Esophagus squamous epithelium (tissue), 5 donors: Measurements from ENCODE around the gene NDST1. TPM values are rescaled to one million over a fixed set of nuclear protein-coding genes. Genes with fewer than 3 reads are reported as not detected.

ENCODE experiments used
- DNase-seq: peaks from one replicate; lab custom pipeline; 2025; lab: John Stamatoyannopoulos, UW
- H3K27ac ChIP-seq, 4 donors: fragments of 200-600 bp; sonication (generic); one replicate each; pipeline ENCODE4 v1.5.1; 2016 to 2019; ENCODE audit warnings: mild to moderate bottlenecking in 1 of 4
- H3K27me3 ChIP-seq, 4 donors: fragments of 200-600 bp; sonication (generic); 1 replicate in 3 of 4; 2 replicates in 1 of 4; pipeline versions ENCODE4 v1.5.1 to v1.6.0; 2017 to 2021; ENCODE audit warnings: antibody characterized with exemption in 1 of 4
- H3K36me3 ChIP-seq, 3 donors: fragments of 200-600 bp; sonication (generic); one replicate each; pipeline ENCODE4 v1.5.1; 2016 to 2019
- H3K4me1 ChIP-seq, 3 donors: fragments of 200-600 bp; sonication (generic); one replicate each; pipeline ENCODE4 v1.5.1; 2017 to 2019
- H3K4me3 ChIP-seq, 4 donors: fragments of 200-600 bp; sonication (generic); 1 replicate in 3 of 4; 2 replicates in 1 of 4; pipeline ENCODE4 v1.5.1; 2016 to 2019; ENCODE audit warnings: mild to moderate bottlenecking in 2 of 4, moderate library complexity in 1 of 4
- H3K9me3 ChIP-seq, 3 donors: fragments of 200-600 bp; sonication (generic); one replicate each; pipeline ENCODE4 v1.5.1; 2016 to 2019
- CTCF ChIP-seq, 6 experiments: fragments of 450-650 bp in 4 of 6; fragments of 200-600 bp in 2 of 6; sonication (generic) in 2 of 6; IDR thresholded peaks; one replicate each; pipeline ENCODE4 v1.5.1; 2016 to 2019; ENCODE audit warnings: antibody characterized with exemption in 6 of 6, mild to moderate bottlenecking in 4 of 6, moderate library complexity in 4 of 6
- POLR2A ChIP-seq, 4 donors: fragments of 450-650 bp; IDR thresholded peaks; one replicate each; pipeline ENCODE4 v1.6.1; 2017; ENCODE audit warnings: antibody characterized with exemption in 4 of 4, mild to moderate bottlenecking in 4 of 4, moderate library complexity in 3 of 4
- WGBS, 2 donors: methylation state at CpG; one replicate each; pipeline ENCODE4 v1.1.5; 2018; 5-methylcytosine and 5-hydroxymethylcytosine counted together
- intact Hi-C: fragments of 100-400 bp; cut with DNase I; formaldehyde crosslinking; loops from one replicate; pipeline ENCODE4 v1.15.0; 2022
- total RNA-seq, 4 donors: library from RNA; depleted of rRNA; stranded (reverse); fragments of >200 nt; gene quantifications; one replicate each; pipeline ENCODE4 v1.1.0, GENCODE V29; 2016
- donor health status: DM: yes; HTN: yes; CAD: no.

Gene NDST1
- total RNA-seq, 4 donors from 2014 or later = 76.5 to 205 (median 118) TPM

GRCh38 chr5:150491876-150492275 lies 16.1 kb upstream of the NDST1 start:
- H3K9me3 ChIP-seq = no peaks in the 10 kb centered on the region
- H3K4me1 ChIP-seq = peaks cover 69 to 98% (median 80%) of the 10 kb centered on the region in 3 donors
- peak overlapping the region; percentile 93 to 99 (median 98) for H3K27ac ChIP-seq
- no peak overlapping the region for H3K4me3 ChIP-seq
- H3K36me3 ChIP-seq = peaks cover 0 to 5% (median 0%) of the 10 kb centered on the region in 3 donors
- intact Hi-C loops = no loop called here
- DNase-seq = no peak
- TF ChIP-seq POLR2A (IDR thresholded peaks at IDR 0.05) = no peak
- no peak for TF ChIP-seq CTCF (IDR thresholded peaks at IDR 0.05)
- 30 to 67% methylated on average over 1 to 4 of the region's 4 CpGs for WGBS, 2 donors
- H3K27me3 ChIP-seq = no peaks in the 10 kb centered on the region

GRCh38 chr5:150492621-150493020 lies 15.3 kb upstream of the NDST1 start:
- Histone ChIP-seq H3K4me1 (peaks cover 75 to 98% (median 80%) of the 10 kb centered on the region in 3 donors), H3K36me3 (peaks cover 0 to 5% (median 0%) of the 10 kb centered on the region in 3 donors), H3K9me3 (no peaks in the 10 kb centered on the region), H3K27ac (peak overlapping the region; percentile 93 to 99 (median 98)), H3K27me3 (no peaks in the 10 kb centered on the region), H3K4me3 (no peak overlapping the region)
- no peak for DNase-seq
- WGBS, 2 donors = 31 to 36% methylated on average over 5 to 6 of the region's 6 CpGs
- TF ChIP-seq CTCF (IDR thresholded peaks at IDR 0.05) (no peak), POLR2A (IDR thresholded peaks at IDR 0.05) (no peak)
- intact Hi-C loops = no loop called here

- Histone ChIP-seq H3K27me3 (no peaks in the 10 kb centered on the region), H3K36me3 (peaks cover 0 to 5% (median 0%) of the 10 kb centered on the region in 3 donors), H3K4me3 (no peak overlapping the region), H3K4me1 (peaks cover 76 to 98% (median 80%) of the 10 kb centered on the region in 3 donors), H3K9me3 (no peaks in the 10 kb centered on the region), H3K27ac (peak overlapping the region; percentile 82 to 98 (median 88))
- no peak for DNase-seq
- 92 to 94% methylated on average over 3 of the region's 3 CpGs for WGBS, 2 donors
- intact Hi-C loops = no loop called here
- TF ChIP-seq CTCF (IDR thresholded peaks at IDR 0.05) (no peak), POLR2A (IDR thresholded peaks at IDR 0.05) (no peak)
Observed at GRCh38 chr5:150496098-150496497, 11.8 kb upstream of the NDST1 start.

GRCh38 chr5:150496534-150496933 lies 11.4 kb upstream of the NDST1 start:
- Histone ChIP-seq H3K27ac (peak overlapping the region; percentile 82 to 98 (median 88)), H3K4me1 (peaks cover 76 to 98% (median 80%) of the 10 kb centered on the region in 3 donors), H3K4me3 (no peak overlapping the region)

More at GRCh38 chr5:150496534-150496933, 11.4 kb upstream of the NDST1 start:
- peaks cover 0 to 5% (median 0%) of the 10 kb centered on the region in 3 donors for H3K36me3 ChIP-seq
- intact Hi-C loops = no loop called here
- no peak for TF ChIP-seq POLR2A (IDR thresholded peaks at IDR 0.05)
- TF ChIP-seq CTCF (IDR thresholded peaks at IDR 0.05) = no peak
- no peaks in the 10 kb centered on the region for H3K27me3 ChIP-seq
- WGBS, 2 donors = 6 to 27% methylated on average over 2 of the region's 4 CpGs
- no peaks in the 10 kb centered on the region for H3K9me3 ChIP-seq
- no peak for DNase-seq
